Choroid plexus epithelial cell (primary cell): ENCODE results near the gene SENP2.

Experiments used
- DNase-seq: peaks from one replicate; pipeline ENCODE4 v3.0.0-alpha.2; 2010; ENCODE audit warnings: low read depth
- H3K4me3 ChIP-seq: 2 replicates; pipeline ENCODE4 v1.5.1; 2011; ENCODE audit warnings: low read depth, mild to moderate bottlenecking, control low read depth, low read length, moderate library complexity
- CTCF ChIP-seq: conservative IDR thresholded peaks from 2 replicates; pipeline ENCODE4 v1.5.1; 2011; ENCODE audit warnings: low read depth, mild to moderate bottlenecking, control low read depth, inconsistent platforms, low read length, moderate library complexity

SENP2 gene

DNA sequence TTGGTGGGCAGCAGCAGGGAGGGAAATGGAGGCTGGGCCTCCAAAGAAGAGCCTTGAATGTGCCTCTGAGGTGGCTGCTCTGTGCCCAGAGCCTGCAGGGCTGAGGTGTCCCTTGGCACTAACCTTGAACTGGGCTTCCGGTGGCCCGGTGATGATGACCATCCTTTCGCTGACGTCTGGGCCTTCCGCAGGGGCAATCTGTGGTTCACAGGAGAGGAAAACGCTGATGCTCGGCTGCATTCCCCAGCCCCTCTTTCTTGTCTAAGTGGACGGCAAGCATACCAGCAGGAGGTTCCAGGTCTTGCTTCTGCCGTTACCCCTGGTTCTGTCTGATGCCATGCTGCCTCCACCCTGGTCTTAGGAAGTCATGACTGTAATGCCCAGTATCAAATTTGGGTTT, 65.9 kb downstream of the SENP2 start:
- no peak overlapping the region for H3K4me3 ChIP-seq
- TF ChIP-seq CTCF: no peak
- DNase-seq: no peak

GRCh38 chr3:185653949-185654757, 68.1 kb downstream of the SENP2 start:
- no peak for DNase-seq
- no peak for TF ChIP-seq CTCF
- no peak overlapping the region for H3K4me3 ChIP-seq

DNA sequence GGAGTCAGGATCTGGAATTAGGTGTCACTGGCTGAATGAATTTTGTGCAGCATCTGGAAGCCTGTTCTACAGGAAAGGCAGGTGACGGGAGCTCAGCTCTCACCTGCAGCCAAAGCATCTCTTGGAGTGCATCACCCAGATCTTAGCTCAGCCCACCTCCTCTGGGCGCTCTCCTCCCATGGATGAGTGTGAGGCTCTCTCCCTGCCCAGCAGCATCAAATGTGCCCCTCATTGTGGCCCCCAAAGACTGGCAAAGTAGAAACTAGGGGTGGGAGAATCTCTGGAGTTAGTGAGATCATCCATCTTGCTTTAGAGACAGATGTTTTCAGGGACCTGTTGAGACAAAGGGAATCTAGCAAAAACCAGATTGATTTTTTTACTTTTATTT, 68.7 kb downstream of the SENP2 start:
- no peak overlapping the region for H3K4me3 ChIP-seq
- no peak for TF ChIP-seq CTCF

GRCh38 chr3:185655426-185656320, 69.6 kb downstream of the SENP2 start:
- DNase-seq: peak; percentile 34
- no peak overlapping the region for H3K4me3 ChIP-seq
- TF ChIP-seq CTCF: no peak

More for the DNA sequence above, 68.7 kb downstream of the SENP2 start:
- DNase-seq: no peak

DNA sequence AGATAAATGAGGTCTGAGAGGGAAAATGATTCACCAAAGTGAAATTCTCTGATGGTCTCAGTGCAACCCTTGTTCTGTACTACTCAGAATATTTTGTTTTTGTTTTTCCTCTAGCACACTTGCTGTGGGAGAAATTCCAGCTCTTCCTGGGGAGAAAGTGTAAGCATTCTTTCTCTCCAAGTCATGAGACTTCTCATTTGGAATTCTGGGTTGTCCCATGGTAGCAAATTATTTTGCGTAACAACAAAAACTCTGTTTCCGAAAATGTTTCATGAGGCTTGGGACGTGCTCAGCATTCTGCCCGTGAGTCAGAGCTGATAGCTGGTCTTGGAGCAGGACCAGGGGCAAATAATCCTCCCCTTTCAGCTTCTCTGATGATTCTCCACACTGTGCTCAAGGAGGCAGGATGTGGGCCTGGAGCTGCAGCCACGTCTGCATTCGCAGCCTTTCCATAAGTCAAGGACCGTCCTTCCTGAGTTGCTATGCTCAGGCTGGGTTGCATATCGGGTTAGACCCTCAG, 70.3 kb downstream of the SENP2 start:
- peak; percentile 98 for DNase-seq
- TF ChIP-seq CTCF: no peak
- H3K4me3 ChIP-seq: no peak overlapping the region

- TF ChIP-seq CTCF: no peak
- no peak for DNase-seq
- no peak overlapping the region for H3K4me3 ChIP-seq
Measured at GRCh38 chr3:185657211-185657610, 71.1 kb downstream of the SENP2 start.
